HEK293 (cell line): ENCODE results near the gene SLC31A1.

Source experiments
- CTCF ChIA-PET: fragments of 350-600 bp; formaldehyde crosslinking; extraction: SDS; loops from one replicate; lab custom pipeline; 2021; ENCODE audit warnings: antibody characterized with exemption; lab: Yijun Ruan, JAX
- POLR2A ChIA-PET: fragments of 300-600 bp; formaldehyde crosslinking; extraction: SDS; loops from one replicate; lab custom pipeline; 2020; ENCODE audit warnings: antibody characterized with exemption, inconsistent platforms; lab: Yijun Ruan, JAX
- H3K27ac ChIP-seq: fragments of 200-500 bp; sonication (Bioruptor generic); 2 replicates; pipeline ENCODE4 v1.5.1; 2014; ENCODE audit warnings: low read depth, low read length, control low read depth, inconsistent platforms; ENCODE audit errors: extremely low read depth
- H3K36me3 ChIP-seq, 2 experiments: fragments of 200-500 bp in 1 of 2; sonication (Bioruptor generic) in 1 of 2; 1 replicate in 1 of 2; 2 replicates in 1 of 2; pipeline ENCODE4 v1.5.1; 2014 to 2017; ENCODE audit warnings: inconsistent platforms in 2 of 2, low read length in 2 of 2; ENCODE audit not compliant: control insufficient read depth in 2 of 2, insufficient read depth in 1 of 2
- H3K4me1 ChIP-seq: fragments of 200-500 bp; sonication (Bioruptor generic); 2 replicates; pipeline ENCODE4 v1.5.1; 2014; ENCODE audit warnings: mild to moderate bottlenecking, low read length, inconsistent platforms; ENCODE audit not compliant: control insufficient read depth, insufficient read depth
- H3K4me3 ChIP-seq: 2 replicates; pipeline ENCODE4 v1.5.1; 2011; ENCODE audit warnings: low read depth, mild to moderate bottlenecking, control low read depth, low read length, moderate library complexity
- H3K9me3 ChIP-seq: fragments of 200-500 bp; sonication (Bioruptor generic); 2 replicates; pipeline ENCODE4 v1.5.1; 2014; ENCODE audit warnings: low read depth, low read length, inconsistent platforms; ENCODE audit not compliant: control insufficient read depth, insufficient read depth
- GFI1B ChIP-seq: fragments of 450-650 bp; formaldehyde crosslinking; IDR thresholded peaks from 2 replicates; pipeline ENCODE4 v1.5.1; 2016; ENCODE audit warnings: missing biosample characterization, missing genetic modification characterization
- GLI2 ChIP-seq: fragments of 450-650 bp; formaldehyde crosslinking; IDR thresholded peaks from 2 replicates; pipeline ENCODE4; 2017; ENCODE audit warnings: missing biosample characterization, missing genetic modification characterization, low read depth, borderline replicate concordance
- KLF16 ChIP-seq: fragments of 450-650 bp; formaldehyde crosslinking; IDR thresholded peaks from 2 replicates; pipeline ENCODE4 v1.5.1; 2017; ENCODE audit warnings: missing biosample characterization, missing genetic modification characterization
- PRDM2 ChIP-seq: fragments of 450-650 bp; formaldehyde crosslinking; IDR thresholded peaks from 2 replicates; pipeline ENCODE4 v1.5.1; 2016; ENCODE audit warnings: missing biosample characterization, missing genetic modification characterization, borderline replicate concordance
- PRDM6 ChIP-seq: fragments of 450-650 bp; formaldehyde crosslinking; IDR thresholded peaks from 2 replicates; pipeline ENCODE4 v1.5.1; 2017; ENCODE audit warnings: missing biosample characterization, missing genetic modification characterization
- ZBTB44 ChIP-seq: fragments of 450-650 bp; IDR thresholded peaks from 2 replicates; pipeline ENCODE4 v1.5.1; 2018; ENCODE audit warnings: missing biosample characterization, mild to moderate bottlenecking, missing genetic modification characterization
- ZNF10 ChIP-seq: fragments of 450-650 bp; formaldehyde crosslinking; IDR thresholded peaks from 2 replicates; pipeline ENCODE4 v1.5.1; 2017; ENCODE audit warnings: missing biosample characterization, missing genetic modification characterization
- ZNF155 ChIP-seq: fragments of 450-650 bp; formaldehyde crosslinking; IDR thresholded peaks from 2 replicates; pipeline ENCODE4 v1.5.1; 2016; ENCODE audit warnings: missing biosample characterization, missing genetic modification characterization
- ZNF157 ChIP-seq: fragments of 450-650 bp; formaldehyde crosslinking; IDR thresholded peaks from 2 replicates; pipeline ENCODE4 v1.5.1; 2016; ENCODE audit warnings: missing biosample characterization, missing genetic modification characterization
- ZNF174 ChIP-seq: fragments of 450-650 bp; formaldehyde crosslinking; IDR thresholded peaks from 2 replicates; pipeline ENCODE4 v1.5.0; 2017; ENCODE audit warnings: missing biosample characterization, mild to moderate bottlenecking, missing genetic modification characterization
- ZNF18 ChIP-seq: fragments of 450-650 bp; formaldehyde crosslinking; IDR thresholded peaks from 2 replicates; pipeline ENCODE4 v1.5.1; 2016; ENCODE audit warnings: missing biosample characterization, missing genetic modification characterization
- ZNF24 ChIP-seq: fragments of 450-650 bp; formaldehyde crosslinking; IDR thresholded peaks from 2 replicates; pipeline ENCODE4 v1.5.1; 2016; ENCODE audit warnings: missing biosample characterization, missing genetic modification characterization
- ZNF248 ChIP-seq: fragments of 450-650 bp; formaldehyde crosslinking; IDR thresholded peaks from 2 replicates; pipeline ENCODE4 v1.5.1; 2017; ENCODE audit warnings: missing biosample characterization, missing genetic modification characterization
- ZNF292 ChIP-seq: fragments of 450-650 bp; formaldehyde crosslinking; IDR thresholded peaks from 2 replicates; pipeline ENCODE4 v1.5.1; 2016; ENCODE audit warnings: low read depth, missing biosample characterization, missing genetic modification characterization, borderline replicate concordance
- ZNF391 ChIP-seq: fragments of 450-650 bp; formaldehyde crosslinking; IDR thresholded peaks from 2 replicates; pipeline ENCODE4 v1.5.1; 2016; ENCODE audit warnings: low read depth, missing biosample characterization, missing genetic modification characterization, borderline replicate concordance
- ZNF449 ChIP-seq: fragments of 450-650 bp; formaldehyde crosslinking; IDR thresholded peaks from 2 replicates; pipeline ENCODE4 v1.5.1; 2017; ENCODE audit warnings: missing biosample characterization, mild to moderate bottlenecking, missing genetic modification characterization, moderate library complexity
- ZNF501 ChIP-seq: fragments of 450-650 bp; formaldehyde crosslinking; IDR thresholded peaks from 2 replicates; pipeline ENCODE4 v1.5.1; 2016; ENCODE audit warnings: missing biosample characterization, missing genetic modification characterization
- ZNF521 ChIP-seq: fragments of 450-650 bp; formaldehyde crosslinking; IDR thresholded peaks from 2 replicates; pipeline ENCODE4 v1.5.1; 2017; ENCODE audit warnings: missing biosample characterization, mild to moderate bottlenecking, missing genetic modification characterization
- ZNF558 ChIP-seq: fragments of 450-650 bp; formaldehyde crosslinking; IDR thresholded peaks from 2 replicates; pipeline ENCODE4 v1.5.1; 2016; ENCODE audit warnings: missing biosample characterization, missing genetic modification characterization
- ZNF76 ChIP-seq: fragments of 450-650 bp; formaldehyde crosslinking; IDR thresholded peaks from 2 replicates; pipeline ENCODE4; 2016; ENCODE audit warnings: low read depth, missing biosample characterization, missing genetic modification characterization, borderline replicate concordance
- ZXDB ChIP-seq: fragments of 450-650 bp; formaldehyde crosslinking; IDR thresholded peaks from 2 replicates; pipeline ENCODE4 v1.5.1; 2016; ENCODE audit warnings: missing biosample characterization, missing genetic modification characterization

The SLC31A1 gene

GRCh38 chr9:113199683-113200329 lies 21.5 kb upstream of the SLC31A1 start:
- no peak overlapping the region for H3K27ac ChIP-seq
- no peaks in the 10 kb centered on the region for H3K4me1 ChIP-seq
- H3K4me3 ChIP-seq = no peak overlapping the region
- H3K36me3 ChIP-seq = peaks cover 22 to 73% of the 10 kb centered on the region in 2 experiments
- TF ChIP-seq ZNF76 (no peak), ZNF157 (no peak), GLI2 (tag by site-specific recombination) (no peak), ZNF292 (tag by site-specific recombination) (no peak), KLF16 (no peak), ZNF501 (tag by site-specific recombination) (no peak), ZBTB44 (tag by site-specific recombination) (no peak), ZNF449 (tag by site-specific recombination) (no peak), ZXDB (no peak), ZNF248 (tag by site-specific recombination) (no peak), ZNF10 (tag by site-specific recombination) (no peak), PRDM6 (tag by site-specific recombination) (no peak), ZNF18 (tag by site-specific recombination) (no peak), ZNF521 (no peak), ZNF391 (tag by site-specific recombination) (no peak), ZNF24 (tag by site-specific recombination) (no peak)
- CTCF ChIA-PET = no interaction called here
- POLR2A ChIA-PET = interaction anchor here (0.6 to 0.7 kb wide), 2 partner anchors 369 to 394 kb away, joined by 3 to 4 read pairs; no protein-coding TSS in a partner anchor
- no peaks in the 10 kb centered on the region for H3K9me3 ChIP-seq

GRCh38 chr9:113205432-113205831 lies 15.9 kb upstream of the SLC31A1 start:
- peaks cover 22 to 70% of the 10 kb centered on the region in 2 experiments for H3K36me3 ChIP-seq
- H3K4me3 ChIP-seq = no peak overlapping the region
- POLR2A ChIA-PET = no interaction called here
- no peak overlapping the region for H3K27ac ChIP-seq
- H3K9me3 ChIP-seq = no peaks in the 10 kb centered on the region
- CTCF ChIA-PET = no interaction called here
- no peaks in the 10 kb centered on the region for H3K4me1 ChIP-seq
- TF ChIP-seq ZNF501 (tag by site-specific recombination) (no peak), PRDM2 (tag by site-specific recombination) (no peak), ZNF558 (tag by site-specific recombination) (no peak), ZNF174 (tag by site-specific recombination) (no peak), ZNF155 (tag by site-specific recombination) (no peak), GFI1B (tag by site-specific recombination) (no peak)
